GM19193 (cell line): Measurements from ENCODE around the gene RUSC1.

Experiments
- POLR2A ChIP-seq: IDR thresholded peaks from 4 replicates; pipeline ENCODE4 v1.6.1; 2011; ENCODE audit not compliant: insufficient read depth, insufficient read length; ENCODE audit errors: extremely low read depth

Gene RUSC1

GRCh38 chr1:155324717-155325602, 4.3 kb downstream of the RUSC1 start:
- no peak for TF ChIP-seq POLR2A

GRCh38 chr1:155325603-155325893, 4.9 kb downstream of the RUSC1 start:
- no peak for TF ChIP-seq POLR2A

DNA sequence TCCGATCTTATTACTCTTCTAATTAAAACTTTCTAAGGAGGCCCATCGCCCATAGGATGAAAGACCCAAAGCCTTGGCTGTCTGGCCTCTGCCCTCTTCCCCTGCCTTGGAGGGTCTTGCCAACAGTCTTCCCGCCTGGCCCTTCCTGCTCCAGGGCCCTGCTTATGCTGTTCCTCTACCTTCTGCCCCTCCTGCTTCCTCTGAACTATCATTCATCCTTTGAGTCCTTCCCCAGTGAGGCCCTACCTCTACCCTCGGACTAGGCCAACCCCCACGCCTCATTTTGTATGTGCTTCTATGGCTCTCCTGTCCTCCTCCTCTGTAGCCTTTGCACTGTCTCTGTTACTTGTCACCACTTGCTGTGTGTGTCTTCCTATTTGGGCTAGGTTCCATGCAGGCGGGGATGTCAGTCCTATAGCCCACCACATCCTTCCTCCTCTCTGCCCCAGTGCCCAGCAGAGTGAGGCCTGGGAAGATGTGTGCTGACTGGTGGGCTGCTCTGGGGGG, 5.4 kb downstream of the RUSC1 start:
- no peak for TF ChIP-seq POLR2A

DNA sequence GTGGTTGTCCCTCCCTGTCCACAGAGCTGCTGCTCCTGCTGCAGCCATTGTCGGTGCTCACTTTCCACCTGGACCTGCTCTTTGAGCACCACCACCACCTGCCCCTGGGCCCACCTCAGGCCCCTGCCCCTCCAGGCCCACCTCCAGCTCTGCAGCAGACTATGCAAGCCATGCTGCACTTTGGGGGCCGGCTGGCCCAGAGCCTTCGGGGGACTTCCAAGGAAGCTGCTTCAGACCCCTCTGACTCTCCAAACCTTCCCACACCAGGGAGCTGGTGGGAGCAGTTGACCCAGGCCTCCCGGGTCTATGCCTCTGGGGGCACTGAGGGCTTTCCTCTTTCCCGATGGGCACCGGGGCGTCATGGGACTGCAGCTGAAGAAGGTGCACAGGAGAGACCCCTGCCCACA, 5.9 kb downstream of the RUSC1 start:
- no peak for TF ChIP-seq POLR2A

DNA sequence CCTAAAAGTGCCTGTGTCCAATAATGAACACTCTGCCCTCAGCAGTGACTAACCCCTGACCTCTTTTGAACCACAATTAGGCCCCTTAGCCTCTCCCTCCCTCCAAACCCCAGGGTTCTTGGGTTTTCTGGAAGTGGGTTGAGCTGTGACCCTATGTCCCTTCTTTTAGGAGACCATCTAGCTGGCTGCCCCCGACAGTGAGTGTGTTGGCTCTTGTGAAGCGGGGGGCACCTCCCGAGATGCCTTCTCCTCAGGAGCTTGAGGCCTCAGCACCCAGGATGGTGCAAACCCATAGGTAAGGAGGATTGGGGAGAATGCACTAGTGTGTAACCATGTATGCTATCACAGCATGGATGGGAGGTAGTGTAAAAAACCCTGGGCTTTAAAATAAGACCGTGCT, 7.3 kb downstream of the RUSC1 start:
- no peak for TF ChIP-seq POLR2A

GRCh38 chr1:155329980-155330598, 9.4 kb downstream of the RUSC1 start:
- TF ChIP-seq POLR2A = no peak

DNA sequence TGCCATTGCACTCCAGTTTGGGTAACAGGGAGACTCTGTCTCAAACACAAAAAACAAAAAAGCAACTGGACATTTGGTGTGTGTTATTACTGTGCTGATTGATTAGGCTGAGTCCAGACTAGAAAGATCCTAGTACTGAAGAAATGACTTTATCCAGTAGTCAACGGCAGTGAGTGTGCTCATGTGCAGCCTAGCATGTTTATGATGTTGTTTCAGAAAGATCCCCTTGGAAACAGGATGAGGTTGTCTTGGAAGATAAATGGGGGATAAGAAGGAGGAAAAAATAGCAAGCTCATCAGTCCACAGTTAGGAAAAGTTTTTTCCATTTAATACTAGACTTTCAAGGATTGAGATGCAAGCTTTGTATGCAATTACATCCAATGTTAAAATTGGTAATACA, 14.3 kb downstream of the RUSC1 start:
- TF ChIP-seq POLR2A = no peak

- no peak for TF ChIP-seq POLR2A
Observed at GRCh38 chr1:155339515-155340097, 18.9 kb downstream of the RUSC1 start.

GRCh38 chr1:155342842-155343241, 22.1 kb downstream of the RUSC1 start:
- no peak for TF ChIP-seq POLR2A

DNA sequence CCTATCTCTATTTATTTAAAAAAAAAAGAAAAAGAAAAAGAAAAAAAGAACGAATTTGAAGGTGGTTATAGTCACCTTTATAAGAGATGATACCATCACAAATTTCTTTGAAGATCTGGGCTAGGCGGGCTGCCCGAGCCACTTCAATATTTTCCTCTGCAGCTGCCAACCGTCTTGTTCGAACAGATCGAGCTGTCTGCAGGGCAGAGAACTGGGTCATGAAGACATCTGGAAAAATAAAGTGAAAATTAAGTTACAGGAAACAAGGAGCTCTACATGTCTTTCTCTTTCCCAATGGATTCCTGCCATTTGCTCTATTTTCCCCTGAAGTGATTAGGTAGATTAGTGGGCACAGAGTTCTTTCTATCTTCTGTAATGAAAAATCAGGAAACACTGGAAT, 31.9 kb downstream of the RUSC1 start:
- no peak for TF ChIP-seq POLR2A

DNA sequence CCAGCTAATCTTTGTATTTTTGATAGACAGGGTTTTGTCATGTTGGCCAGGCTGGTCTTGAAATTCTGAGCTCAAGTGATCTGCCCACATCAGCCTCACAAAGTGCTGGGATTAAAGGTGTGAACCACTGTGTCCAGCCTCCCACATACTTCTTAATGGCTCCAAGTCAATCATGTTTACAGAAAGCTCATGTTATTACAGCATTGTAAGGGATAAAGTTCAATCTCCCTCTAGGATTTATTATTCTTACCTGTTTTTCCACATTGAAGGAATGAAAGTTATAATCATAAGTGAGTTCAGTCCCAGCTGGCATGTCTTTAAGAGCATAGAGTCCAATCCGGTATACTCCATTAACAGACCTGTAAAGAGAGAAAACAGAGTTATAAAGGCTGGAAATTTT, 39.4 kb downstream of the RUSC1 start:
- TF ChIP-seq POLR2A = no peak

- no peak for TF ChIP-seq POLR2A
Observed at GRCh38 chr1:155379180-155379579, 58.5 kb downstream of the RUSC1 start.

- no peak for TF ChIP-seq POLR2A
Observed at GRCh38 chr1:155379631-155380090, 59.0 kb downstream of the RUSC1 start.
